NCI-H460 (cell line): ENCODE measurements around the gene ITGB1. TPM values are rescaled to one million over a fixed set of nuclear protein-coding genes. Genes with fewer than 3 reads are reported as not detected.

Experiments
- DNase-seq: peaks from one replicate; pipeline ENCODE4 v3.0.0-alpha.2; 2016; ENCODE audit warnings: low read depth; ENCODE audit errors: extremely low read depth
- total RNA-seq: library from RNA; depleted of rRNA; stranded (reverse); fragments of >200 nt; shearing (Covaris generic); gene quantifications from 2 replicates; pipeline ENCODE4 v1.2.3, GENCODE V29; 2014

The ITGB1 gene
- total RNA-seq, 1 experiment from 2014 or later: 693 TPM

- no peak for DNase-seq
These were observed 1.4 kb downstream of the ITGB1 start for GRCh38 chr10:32956365-32957197.

GRCh38 chr10:32955790-32956189, 2.2 kb downstream of the ITGB1 start:
- DNase-seq: no peak

GRCh38 chr10:32955299-32955772, 2.7 kb downstream of the ITGB1 start:
- no peak for DNase-seq

GRCh38 chr10:32954545-32955298, 3.3 kb downstream of the ITGB1 start:
- no peak for DNase-seq

GRCh38 chr10:32954080-32954479, 4.0 kb downstream of the ITGB1 start:
- DNase-seq: no peak

GRCh38 chr10:32953277-32953927, 4.6 kb downstream of the ITGB1 start:
- no peak for DNase-seq

- DNase-seq: no peak
These were observed 5.3 kb downstream of the ITGB1 start for GRCh38 chr10:32952541-32953276.

GRCh38 chr10:32952094-32952493, 5.9 kb downstream of the ITGB1 start:
- no peak for DNase-seq

- no peak for DNase-seq
These were observed 6.9 kb downstream of the ITGB1 start for GRCh38 chr10:32951111-32951510.

- DNase-seq: no peak
These were observed 7.4 kb downstream of the ITGB1 start for GRCh38 chr10:32950591-32951108.

- DNase-seq: no peak
These were observed 8.8 kb downstream of the ITGB1 start for GRCh38 chr10:32949221-32949678.

- DNase-seq: no peak
These were observed 9.6 kb downstream of the ITGB1 start for GRCh38 chr10:32948451-32948850.

- no peak for DNase-seq
These were observed 10.4 kb downstream of the ITGB1 start for GRCh38 chr10:32947586-32947985.

- no peak for DNase-seq
These were observed 11.9 kb downstream of the ITGB1 start for GRCh38 chr10:32946108-32946507.

GRCh38 chr10:32943854-32944661, 14.0 kb downstream of the ITGB1 start:
- DNase-seq: no peak

GRCh38 chr10:32943395-32943794, 14.6 kb downstream of the ITGB1 start:
- DNase-seq: no peak

GRCh38 chr10:32942081-32942480, 15.9 kb downstream of the ITGB1 start:
- DNase-seq: no peak

- no peak for DNase-seq
These were observed 16.7 kb downstream of the ITGB1 start for GRCh38 chr10:32941357-32941756.
